Neuronal stem cell (in vitro differentiated cells): Measurements from ENCODE around the gene PCDHA1.
"Not testable (repeated sequence)": the region's sequence is repeated elsewhere in the genome, so short reads cannot be mapped to it uniquely, and the experiment has no call there.

Experiments used
- DNase-seq: peaks from one replicate; pipeline ENCODE4 v3.0.0-alpha.2; 2013; ENCODE audit warnings: low spot score
- H2AFZ ChIP-seq: one replicate; pipeline ENCODE4 v1.6.1; 2013; ENCODE audit warnings: mild to moderate bottlenecking, low read length, inconsistent platforms
- H2AK5ac ChIP-seq: 2 replicates; pipeline ENCODE4 v1.6.1; 2013; ENCODE audit warnings: low read depth, mild to moderate bottlenecking, inconsistent platforms, low read length, moderate library complexity, mixed read lengths
- H2BK120ac ChIP-seq: 2 replicates; pipeline ENCODE4 v1.6.1; 2013; ENCODE audit warnings: low read depth, mild to moderate bottlenecking, inconsistent platforms, low read length, moderate library complexity, mixed read lengths
- H2BK12ac ChIP-seq: one replicate; pipeline ENCODE4 v1.6.1; 2013; ENCODE audit warnings: low read length, inconsistent platforms
- H2BK15ac ChIP-seq: 2 replicates; pipeline ENCODE4 v1.6.1; 2013; ENCODE audit warnings: mild to moderate bottlenecking, low read length, inconsistent platforms, mixed read lengths
- H2BK5ac ChIP-seq: one replicate; pipeline ENCODE4 v1.6.1; 2013; ENCODE audit warnings: inconsistent platforms, mild to moderate bottlenecking, low read length, moderate library complexity
- H3K14ac ChIP-seq: one replicate; pipeline ENCODE4 v1.6.1; 2013; ENCODE audit warnings: low read length, inconsistent platforms
- H3K18ac ChIP-seq: 2 replicates; pipeline ENCODE4 v1.6.1; 2013; ENCODE audit warnings: low read length, inconsistent platforms
- H3K23ac ChIP-seq: 2 replicates; pipeline ENCODE4 v1.6.1; 2013; ENCODE audit warnings: low read depth, mild to moderate bottlenecking, mixed read lengths, low read length, inconsistent platforms; ENCODE audit not compliant: poor library complexity
- H3K27ac ChIP-seq: replicated peaks from 3 replicates; pipeline ENCODE4 v1.5.1; 2013; ENCODE audit warnings: low read length, inconsistent platforms
- H3K27me3 ChIP-seq, 3 experiments: 2 replicates each; pipeline ENCODE4 v1.6.1; 2013; ENCODE audit warnings: low read length in 3 of 3, mild to moderate bottlenecking in 2 of 3, inconsistent platforms in 1 of 3, low read depth in 1 of 3, mixed read lengths in 1 of 3, moderate library complexity in 1 of 3; ENCODE audit not compliant: control insufficient read depth in 3 of 3, insufficient read depth in 3 of 3
- H3K36me3 ChIP-seq, 2 donors: replicated peaks in 1 of 2; 2 replicates each; pipeline ENCODE4 v1.6.1; 2013; ENCODE audit warnings: low read length in 2 of 2; ENCODE audit not compliant: control insufficient read depth in 2 of 2, insufficient read depth in 2 of 2
- H3K4ac ChIP-seq: 2 replicates; pipeline ENCODE4 v1.6.1; 2013; ENCODE audit warnings: inconsistent platforms, mild to moderate bottlenecking, low read length, moderate library complexity
- H3K4me1 ChIP-seq, 2 donors: 1 replicate in 1 of 2; 2 replicates in 1 of 2; pipeline ENCODE4 v1.6.1; 2013; ENCODE audit warnings: low read length in 2 of 2, low read depth in 1 of 2; ENCODE audit not compliant: control insufficient read depth in 2 of 2, insufficient read depth in 1 of 2
- H3K4me2 ChIP-seq: one replicate; pipeline ENCODE4 v1.6.1; 2013; ENCODE audit warnings: mild to moderate bottlenecking, low read length, inconsistent platforms; ENCODE audit not compliant: insufficient read depth, poor library complexity, severe bottlenecking
- H3K4me3 ChIP-seq, 2 donors: 2 replicates each; pipeline ENCODE4 v1.5.1; 2013; ENCODE audit warnings: low read length in 2 of 2, mild to moderate bottlenecking in 2 of 2, inconsistent platforms in 1 of 2, moderate library complexity in 1 of 2
- H3K79me1 ChIP-seq: one replicate; pipeline ENCODE4 v1.6.1; 2013; ENCODE audit warnings: low read depth, mild to moderate bottlenecking, inconsistent platforms, low read length, moderate library complexity
- H3K9ac ChIP-seq: one replicate; pipeline ENCODE4 v1.6.1; 2013; ENCODE audit warnings: mild to moderate bottlenecking, low read depth, low read length, inconsistent platforms; ENCODE audit not compliant: poor library complexity
- H3K9me3 ChIP-seq, 2 donors: replicated peaks in 1 of 2; 2 replicates each; pipeline versions ENCODE3 to v1.6.1; 2013; ENCODE audit warnings: low read length in 2 of 2, mild to moderate bottlenecking in 2 of 2, inconsistent platforms in 1 of 2, low read depth in 1 of 2, mixed read lengths in 1 of 2, moderate library complexity in 1 of 2; ENCODE audit not compliant: control insufficient read depth in 2 of 2, insufficient read depth in 1 of 2
- H4K8ac ChIP-seq: one replicate; pipeline ENCODE4 v1.6.1; 2013; ENCODE audit warnings: low read depth, mild to moderate bottlenecking, inconsistent platforms, low read length, moderate library complexity
- H4K91ac ChIP-seq: one replicate; pipeline ENCODE4 v1.6.1; 2013; ENCODE audit warnings: low read length, low read depth, mild to moderate bottlenecking, inconsistent platforms; ENCODE audit not compliant: poor library complexity
- WGBS, 2 donors: extraction: QIAGEN DNeasy Blood & Tissue Kit; methylation state at CpG; one replicate each; pipeline ENCODE4 v1.1.7; 2013; ENCODE audit warnings: missing lambda C conversion rate in 2 of 2, mixed read lengths in 1 of 2; ENCODE audit not compliant: insufficient read length in 2 of 2, insufficient replicate concordance in 1 of 2; ENCODE audit errors: extremely low coverage in 2 of 2; 5-methylcytosine and 5-hydroxymethylcytosine counted together

The PCDHA1 gene

DNA sequence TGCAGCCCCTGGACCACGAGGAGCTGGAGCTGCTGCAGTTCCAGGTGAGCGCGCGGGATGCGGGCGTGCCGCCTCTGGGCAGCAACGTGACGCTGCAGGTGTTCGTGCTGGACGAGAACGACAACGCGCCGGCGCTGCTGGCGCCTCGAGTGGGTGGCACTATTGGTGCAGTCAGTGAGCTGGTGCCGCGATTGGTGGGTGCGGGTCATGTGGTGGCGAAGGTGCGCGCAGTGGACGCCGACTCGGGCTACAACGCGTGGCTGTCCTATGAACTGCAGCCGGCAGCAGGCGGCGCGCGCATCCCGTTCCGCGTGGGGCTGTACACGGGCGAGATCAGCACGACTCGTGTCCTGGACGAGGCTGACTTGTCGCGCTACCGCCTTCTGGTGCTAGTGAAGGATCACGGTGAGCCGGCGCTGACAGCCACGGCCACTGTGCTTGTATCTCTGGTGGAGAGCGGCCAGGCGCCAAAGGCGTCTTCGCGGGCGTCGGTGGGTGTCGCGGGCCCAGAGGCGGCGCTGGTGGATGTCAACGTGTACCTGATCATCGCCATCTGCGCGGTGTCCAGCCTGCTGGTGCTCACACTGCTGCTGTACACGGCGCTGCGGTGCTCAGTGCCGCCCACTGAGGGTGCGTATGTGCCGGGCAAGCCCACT, 2.0 kb downstream of the PCDHA1 start:
- not testable (repeated sequence) for H3K36me3 ChIP-seq, H4K91ac ChIP-seq, H3K27me3 ChIP-seq, H2AK5ac ChIP-seq, H3K4me2 ChIP-seq, H3K4me1 ChIP-seq, H3K4ac ChIP-seq, H2AFZ ChIP-seq, H3K79me1 ChIP-seq, H3K27ac ChIP-seq, H2BK5ac ChIP-seq, H2BK120ac ChIP-seq, H3K9ac ChIP-seq, H3K18ac ChIP-seq, H2BK15ac ChIP-seq, DNase-seq, H2BK12ac ChIP-seq
- peak overlapping the region in 1 of 2 donors; percentile 61 for H3K4me3 ChIP-seq
- H3K23ac ChIP-seq = peak overlapping the region; percentile 73
- no CpG with 5 or more reads among the region's 70 CpGs for WGBS, 2 donors
- H3K14ac ChIP-seq = peak overlapping the region; percentile 21
- H4K8ac ChIP-seq = peak overlapping the region; percentile 17
- H3K9me3 ChIP-seq = peaks cover 22 to 34% of the 10 kb centered on the region in 2 donors

GRCh38 chr5:140791089-140791488, 5.1 kb downstream of the PCDHA1 start:
- WGBS, 2 donors = no CpG with 5 or more reads among the region's 2 CpGs
- Histone ChIP-seq H3K18ac (no peak overlapping the region), H3K27ac (no peak overlapping the region), H3K4ac (no peak overlapping the region), H3K4me1 (no peaks in the 10 kb centered on the region), H2AFZ (no peak overlapping the region), H3K14ac (no peak overlapping the region), H2AK5ac (no peak overlapping the region), H3K4me3 (no peak overlapping the region), H4K8ac (no peak overlapping the region), H4K91ac (no peak overlapping the region), H2BK12ac (no peak overlapping the region), H2BK120ac (no peak overlapping the region), H3K23ac (no peak overlapping the region), H2BK15ac (no peak overlapping the region), H2BK5ac (no peak overlapping the region), H3K9ac (no peak overlapping the region), H3K9me3 (peaks cover 30 to 48% of the 10 kb centered on the region in 2 donors), H3K4me2 (no peak overlapping the region), H3K79me1 (no peaks in the 10 kb centered on the region), H3K27me3 (no peaks in the 10 kb centered on the region), H3K36me3 (peaks cover 0 to 3% of the 10 kb centered on the region in 2 donors)
- no peak for DNase-seq

DNA sequence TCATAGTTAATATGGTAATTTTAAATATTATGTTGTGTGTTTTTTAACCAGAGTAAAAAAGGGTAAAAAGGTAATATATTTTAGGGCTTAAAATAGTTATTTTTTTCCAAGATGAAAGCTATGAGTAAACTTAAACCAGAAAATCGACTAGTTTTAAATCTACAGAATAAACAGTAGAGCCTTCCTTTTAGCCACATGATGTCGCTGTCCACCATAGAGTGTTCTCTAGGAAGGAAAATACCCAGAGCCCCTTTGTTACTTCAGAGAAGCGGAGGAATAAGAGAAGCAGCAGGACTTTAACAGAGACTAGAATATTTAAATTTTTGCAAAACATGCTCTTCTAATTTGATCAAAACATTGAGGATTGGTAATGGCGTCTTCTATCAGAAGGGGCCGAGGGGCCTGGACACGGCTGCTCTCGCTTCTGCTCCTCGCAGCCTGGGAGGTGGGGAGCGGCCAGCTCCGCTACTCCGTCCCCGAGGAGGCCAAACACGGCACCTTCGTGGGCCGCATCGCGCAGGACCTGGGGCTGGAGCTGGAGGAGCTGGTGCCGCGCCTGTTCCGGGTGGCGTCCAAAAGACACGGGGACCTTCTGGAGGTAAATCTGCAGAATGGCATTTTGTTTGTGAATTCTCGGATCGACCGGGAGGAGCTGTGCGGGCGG, 8.8 kb downstream of the PCDHA1 start, which contains the start of gene PCDHA2:
Gene PCDHA2 (plus strand): TSS at position 258 of the 664 bp plus-strand sequence.
- Histone ChIP-seq H3K79me1 (peaks cover 3% of the 10 kb centered on the region), H3K14ac (no peak within 1 kb of the TSS), H2BK5ac (no peak within 1 kb of the TSS), H2BK12ac (no peak within 1 kb of the TSS), H2AK5ac (no peak within 1 kb of the TSS), H3K9me3 (peaks cover 24 to 41% of the 10 kb centered on the region in 2 donors), H4K8ac (no peak within 1 kb of the TSS), H3K4me1 (no peaks in the 10 kb centered on the region), H3K27ac (no peak within 1 kb of the TSS), H3K27me3 (no peaks in the 10 kb centered on the region), H2BK15ac (no peak within 1 kb of the TSS), H4K91ac (no peak within 1 kb of the TSS), H2AFZ (no peak within 1 kb of the TSS), H3K23ac (no peak within 1 kb of the TSS), H3K4ac (no peak within 1 kb of the TSS), H2BK120ac (no peak within 1 kb of the TSS), H3K9ac (no peak within 1 kb of the TSS), H3K4me3 (peak within 1 kb of the TSS in 1 of 2 donors; percentile 73), H3K4me2 (no peak within 1 kb of the TSS), H3K36me3 (peaks cover 0 to 8% of the 10 kb centered on the region in 2 donors), H3K18ac (no peak within 1 kb of the TSS)
- no peak for DNase-seq
- no CpG with 5 or more reads among the region's 27 CpGs for WGBS, 2 donors

- H2BK12ac ChIP-seq = no peak overlapping the region
- H2BK120ac ChIP-seq = no peak overlapping the region
- H4K8ac ChIP-seq = no peak overlapping the region
- no peak overlapping the region for H3K23ac ChIP-seq
- H2BK5ac ChIP-seq = no peak overlapping the region
- H3K4me1 ChIP-seq = no peaks in the 10 kb centered on the region
- peaks cover 0 to 8% of the 10 kb centered on the region in 2 donors for H3K36me3 ChIP-seq
- H3K9ac ChIP-seq = no peak overlapping the region
- no peak overlapping the region for H3K14ac ChIP-seq
- DNase-seq = no peak
- WGBS, 2 donors = no CpG with 5 or more reads among the region's 15 CpGs
- no peak overlapping the region for H4K91ac ChIP-seq
- no peak overlapping the region for H2AFZ ChIP-seq
- H2AK5ac ChIP-seq = no peak overlapping the region
- no peak overlapping the region for H3K4me2 ChIP-seq
- peaks cover 24 to 44% of the 10 kb centered on the region in 2 donors for H3K9me3 ChIP-seq
- H3K18ac ChIP-seq = no peak overlapping the region
- H3K79me1 ChIP-seq = peaks cover 3% of the 10 kb centered on the region
- no peak overlapping the region for H2BK15ac ChIP-seq
- peak overlapping the region in 1 of 2 donors; percentile 73 for H3K4me3 ChIP-seq
- H3K27ac ChIP-seq = no peak overlapping the region
- no peak overlapping the region for H3K4ac ChIP-seq
- no peaks in the 10 kb centered on the region for H3K27me3 ChIP-seq
These were observed 9.3 kb downstream of the PCDHA1 start for GRCh38 chr5:140795259-140795641.
